H9 (cell line): ENCODE results near the gene CCDC192. TPM values are rescaled to one million over a fixed set of nuclear protein-coding genes. Genes with fewer than 3 reads are reported as not detected.

Experiments
- DNase-seq: peaks from one replicate; pipeline ENCODE4 v3.0.0-alpha.2; 2017
- H2AFZ ChIP-seq: one replicate; pipeline ENCODE4 v1.6.1; 2013; ENCODE audit warnings: mild to moderate bottlenecking, low read length, control low read depth, moderate library complexity
- H2AK5ac ChIP-seq: 2 replicates; pipeline ENCODE4 v1.6.1; 2013; ENCODE audit warnings: low read length, control low read depth, mixed read lengths; ENCODE audit not compliant: insufficient read length
- H2BK120ac ChIP-seq: one replicate; pipeline ENCODE4 v1.6.1; 2013; ENCODE audit warnings: low read depth, mild to moderate bottlenecking, low read length, control low read depth, inconsistent platforms; ENCODE audit not compliant: poor library complexity, severe bottlenecking
- H2BK12ac ChIP-seq: 2 replicates; pipeline ENCODE4 v1.6.1; 2013; ENCODE audit warnings: low read length, control low read depth, mixed read lengths, low read depth; ENCODE audit not compliant: insufficient read length
- H2BK15ac ChIP-seq: 2 replicates; pipeline ENCODE4 v1.6.1; 2013; ENCODE audit warnings: low read depth, low read length, control low read depth
- H2BK20ac ChIP-seq: one replicate; pipeline ENCODE4 v1.6.1; 2013; ENCODE audit warnings: low read depth, mild to moderate bottlenecking, low read length, control low read depth, inconsistent platforms; ENCODE audit not compliant: poor library complexity, severe bottlenecking
- H2BK5ac ChIP-seq: 2 replicates; pipeline ENCODE4 v1.6.1; 2013; ENCODE audit warnings: low read length, control low read depth, mixed read lengths; ENCODE audit not compliant: insufficient read length
- H3K14ac ChIP-seq: 2 replicates; pipeline ENCODE4 v1.6.1; 2013; ENCODE audit warnings: low read length, control low read depth; ENCODE audit not compliant: insufficient read depth
- H3K18ac ChIP-seq: 2 replicates; pipeline ENCODE4 v1.6.1; 2013; ENCODE audit warnings: low read depth, mild to moderate bottlenecking, mixed read lengths, low read length, control low read depth; ENCODE audit not compliant: insufficient read length
- H3K23ac ChIP-seq: 2 replicates; pipeline ENCODE4 v1.6.1; 2013; ENCODE audit warnings: low read length, control low read depth, mixed read lengths, low read depth; ENCODE audit not compliant: insufficient read length
- H3K23me2 ChIP-seq: 2 replicates; pipeline ENCODE4 v1.6.1; 2013; ENCODE audit warnings: low read depth, mild to moderate bottlenecking, mixed read lengths, low read length, control low read depth; ENCODE audit not compliant: insufficient read length, poor library complexity, severe bottlenecking
- H3K27ac ChIP-seq: 2 replicates; pipeline ENCODE4 v1.5.1; 2013; ENCODE audit warnings: low read length, control low read depth, mixed read lengths, low read depth; ENCODE audit not compliant: insufficient read length
- H3K27me3 ChIP-seq: 2 replicates; pipeline ENCODE4 v1.6.1; 2013; ENCODE audit warnings: low read length, control low read depth, inconsistent platforms; ENCODE audit not compliant: insufficient read depth
- H3K4ac ChIP-seq: 2 replicates; pipeline ENCODE4 v1.6.1; 2013; ENCODE audit warnings: low read depth, mild to moderate bottlenecking, control low read depth, inconsistent platforms, low read length, moderate library complexity
- H3K4me1 ChIP-seq: 2 replicates; pipeline ENCODE4 v1.6.1; 2013; ENCODE audit warnings: low read length, control low read depth, inconsistent platforms; ENCODE audit not compliant: insufficient read depth
- H3K4me2 ChIP-seq: 2 replicates; pipeline ENCODE4 v1.6.1; 2013; ENCODE audit warnings: low read length, control low read depth, mixed read lengths; ENCODE audit not compliant: insufficient read length, insufficient read depth
- H3K56ac ChIP-seq: 2 replicates; pipeline ENCODE4 v1.6.1; 2013; ENCODE audit warnings: low read depth, mild to moderate bottlenecking, mixed read lengths, low read length, control low read depth; ENCODE audit not compliant: insufficient read length
- H3K79me1 ChIP-seq: 2 replicates; pipeline ENCODE4 v1.6.1; 2013; ENCODE audit warnings: low read depth, mild to moderate bottlenecking, moderate library complexity, low read length, control low read depth, inconsistent platforms; ENCODE audit not compliant: insufficient read depth, poor library complexity, severe bottlenecking
- H3K79me2 ChIP-seq: 2 replicates; pipeline ENCODE4 v1.6.1; 2013; ENCODE audit warnings: low read length, control low read depth, inconsistent platforms; ENCODE audit not compliant: insufficient read depth
- H3K9ac ChIP-seq: 2 replicates; pipeline ENCODE4 v1.6.1; 2013; ENCODE audit warnings: low read length, control low read depth, mixed read lengths; ENCODE audit not compliant: insufficient read length; ENCODE audit errors: extremely low read depth
- H3K9me3 ChIP-seq: one replicate; pipeline ENCODE4 v1.6.1; 2013; ENCODE audit warnings: low read depth, low read length, inconsistent platforms; ENCODE audit not compliant: control insufficient read depth
- H3T11ph ChIP-seq: one replicate; pipeline ENCODE4 v1.6.1; 2013; ENCODE audit warnings: mild to moderate bottlenecking, low read length, control low read depth, inconsistent platforms
- H4K20me1 ChIP-seq: one replicate; pipeline ENCODE4 v1.6.1; 2013; ENCODE audit not compliant: control insufficient read depth, insufficient read length, insufficient read depth
- H4K5ac ChIP-seq: 2 replicates; pipeline ENCODE4 v1.6.1; 2013; ENCODE audit warnings: low read depth, mild to moderate bottlenecking, mixed read lengths, low read length, control low read depth; ENCODE audit not compliant: insufficient read length
- H4K8ac ChIP-seq: replicated peaks from 2 replicates; pipeline ENCODE4 v1.6.1; 2013; ENCODE audit warnings: low read length, control low read depth, mixed read lengths, low read depth; ENCODE audit not compliant: insufficient read length
- H4K91ac ChIP-seq: 2 replicates; pipeline ENCODE4 v1.6.1; 2013; ENCODE audit warnings: low read depth, mild to moderate bottlenecking, moderate library complexity, mixed read lengths, low read length, control low read depth; ENCODE audit not compliant: insufficient read length
- H3K27ac Mint-ChIP-seq, 3 experiments: 2 replicates in 2 of 3; 3 replicates in 1 of 3; pipeline ENCODE4 v1.8.0; 2020 to 2021; ENCODE audit warnings: mixed read lengths in 3 of 3, mild to moderate bottlenecking in 1 of 3, moderate library complexity in 1 of 3
- H3K27me3 Mint-ChIP-seq: 2 replicates; pipeline ENCODE4 v1.8.0; 2021; ENCODE audit warnings: low read depth, mild to moderate bottlenecking, moderate library complexity, mixed read lengths
- H3K36me3 Mint-ChIP-seq, 3 experiments: 2 replicates in 2 of 3; 3 replicates in 1 of 3; pipeline ENCODE4 v1.8.0; 2020 to 2021; ENCODE audit warnings: low read depth in 3 of 3, mixed read lengths in 3 of 3; ENCODE audit not compliant: insufficient read depth in 1 of 3
- H3K4me1 Mint-ChIP-seq, 2 experiments: 2 replicates each; pipeline ENCODE4 v1.8.0; 2020; ENCODE audit warnings: mixed read lengths in 2 of 2
- H3K4me3 Mint-ChIP-seq, 2 experiments: 2 replicates in 1 of 2; 3 replicates in 1 of 2; pipeline ENCODE4 v1.8.0; 2020 to 2021; ENCODE audit warnings: mild to moderate bottlenecking in 2 of 2, mixed read lengths in 2 of 2, moderate library complexity in 1 of 2
- H3K9me3 Mint-ChIP-seq, 2 experiments: 2 replicates in 1 of 2; 3 replicates in 1 of 2; pipeline ENCODE4 v1.8.0; 2020; ENCODE audit warnings: mild to moderate bottlenecking in 2 of 2, mixed read lengths in 2 of 2, moderate library complexity in 1 of 2
- CTCF ChIP-seq: fragments of 200-600 bp; sonication (generic); conservative IDR thresholded peaks from 3 replicates; pipeline ENCODE4 v1.8.0; 2021; ENCODE audit warnings: antibody characterized with exemption, mild to moderate bottlenecking
- WGBS: extraction: QIAGEN DNeasy Blood & Tissue Kit; methylation state at CpG from one replicate; pipeline ENCODE4 v1.1.7; 2013; ENCODE audit warnings: missing lambda C conversion rate, low lambda C conversion rate, mixed read lengths; ENCODE audit not compliant: insufficient read length; ENCODE audit errors: extremely low coverage; 5-methylcytosine and 5-hydroxymethylcytosine counted together
- total RNA-seq: library from RNA; stranded (reverse); gene quantifications from 2 replicates; pipeline ENCODE4 v1.2.1, GENCODE V29; 2021

The CCDC192 gene
- total RNA-seq, 1 experiment from 2014 or later: not detected

GRCh38 chr5:127697894-127698600 is 5.1 kb upstream of the CCDC192 start:
- Histone ChIP-seq H2AK5ac (no peak overlapping the region), H3K18ac (no peak overlapping the region), H3K56ac (no peak overlapping the region), H3K4me1 (0 out of 2 replicates have a peak, but pooled peaks cover 3% of the 10 kb centered on the region), H2BK5ac (no peak overlapping the region), H3K79me1 (no peaks in the 10 kb centered on the region), H2BK12ac (no peak overlapping the region), H3K9me3 (no peaks in the 10 kb centered on the region), H3K4me2 (no peak overlapping the region), H2BK20ac (no peak overlapping the region), H3K14ac (no peak overlapping the region), H3T11ph (no peak overlapping the region), H3K23me2 (no peaks in the 10 kb centered on the region), H4K91ac (no peak overlapping the region), H3K79me2 (no peaks in the 10 kb centered on the region), H2BK120ac (no peak overlapping the region), H2AFZ (no peak overlapping the region), H2BK15ac (no peak overlapping the region), H3K23ac (no peak overlapping the region), H4K20me1 (no peaks in the 10 kb centered on the region), H4K8ac (no peak overlapping the region), H3K27me3 (no peaks in the 10 kb centered on the region), H3K4ac (no peak overlapping the region), H3K27ac (no peak overlapping the region), H3K9ac (no peak overlapping the region), H4K5ac (no peak overlapping the region)
- Mint-ChIP-seq H3K27me3 (no peaks in the 10 kb centered on the region), H3K36me3 (no peaks in the 10 kb centered on the region), H3K4me3 (no peak overlapping the region), H3K9me3 (no peaks in the 10 kb centered on the region), H3K4me1 (peaks cover 1 to 5% of the 10 kb centered on the region in 2 experiments; a peak in 2 of 4 replicates), H3K27ac (no peak overlapping the region)
- WGBS: no CpG with 5 or more reads among the region's 2 CpGs
- DNase-seq: no peak
- no peak for TF ChIP-seq CTCF
